Neuron (in vitro differentiated cells): Measurements from ENCODE around the gene ZNF738.

Source experiments
- H2AFZ ChIP-seq: one replicate; pipeline ENCODE4 v1.6.1; 2013; ENCODE audit warnings: low read depth, mild to moderate bottlenecking, inconsistent platforms, low read length, moderate library complexity
- H3K27me3 ChIP-seq: one replicate; pipeline ENCODE4 v1.6.1; 2013; ENCODE audit warnings: low read length; ENCODE audit not compliant: insufficient read depth
- H3K36me3 ChIP-seq: one replicate; pipeline ENCODE4 v1.6.1; 2013; ENCODE audit warnings: low read length; ENCODE audit not compliant: insufficient read depth
- H3K4me1 ChIP-seq: one replicate; pipeline ENCODE4 v1.6.1; 2013; ENCODE audit warnings: low read length; ENCODE audit not compliant: insufficient read depth
- H3K4me3 ChIP-seq: 2 replicates; pipeline ENCODE4 v1.5.1; 2013; ENCODE audit warnings: mild to moderate bottlenecking, low read length, moderate library complexity
- H3K9me3 ChIP-seq: one replicate; pipeline ENCODE4 v1.6.1; 2013; ENCODE audit warnings: low read length

ZNF738 gene

DNA sequence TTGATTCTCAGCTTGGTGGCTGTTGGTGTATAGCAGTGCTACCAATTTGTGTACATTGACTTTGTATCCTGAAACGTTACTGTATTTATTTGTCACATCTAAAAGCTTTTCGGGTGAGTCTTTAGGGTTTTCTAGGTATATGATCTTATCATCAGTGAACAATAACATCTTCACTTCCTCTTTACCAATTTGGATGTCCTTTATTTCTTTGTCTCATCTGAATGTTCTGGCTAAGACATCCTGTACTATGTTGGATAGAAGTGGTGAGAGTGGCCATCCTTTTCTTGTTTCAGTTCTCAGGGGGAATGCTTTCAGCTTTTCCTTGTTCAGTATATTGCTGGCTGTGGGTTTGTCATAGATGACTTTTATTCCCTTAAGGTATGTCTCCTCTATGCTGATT lies 6.0 kb upstream of the ZNF738 start:
- no peaks in the 10 kb centered on the region for H3K4me1 ChIP-seq
- H3K9me3 ChIP-seq = no peaks in the 10 kb centered on the region
- no peaks in the 10 kb centered on the region for H3K27me3 ChIP-seq
- no peak overlapping the region for H3K4me3 ChIP-seq
- H2AFZ ChIP-seq = no peak overlapping the region
- no peaks in the 10 kb centered on the region for H3K36me3 ChIP-seq

DNA sequence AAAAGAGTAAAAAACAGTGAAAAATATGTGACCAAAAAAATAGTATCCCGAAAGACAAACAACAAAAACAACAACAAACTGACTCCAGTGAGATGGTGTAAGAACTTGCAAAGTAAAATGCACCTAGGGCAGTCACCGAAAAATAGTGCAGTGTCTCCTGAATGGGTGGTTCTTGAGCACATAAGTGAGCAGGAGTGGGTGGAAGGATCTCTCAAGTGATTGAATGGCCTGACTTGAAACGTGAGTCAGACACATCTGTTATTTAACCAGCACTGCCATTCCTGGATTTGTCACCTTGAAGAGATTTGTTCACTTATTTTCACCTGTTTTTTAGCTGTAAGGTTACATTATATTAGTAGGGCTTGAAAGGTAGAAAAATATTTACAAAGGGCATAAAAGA lies 3.5 kb downstream of the ZNF738 start:
- Histone ChIP-seq H3K4me3 (no peak overlapping the region), H3K9me3 (peaks cover 47% of the 10 kb centered on the region), H2AFZ (no peak overlapping the region), H3K4me1 (no peaks in the 10 kb centered on the region), H3K27me3 (no peaks in the 10 kb centered on the region), H3K36me3 (peaks cover 68% of the 10 kb centered on the region)

DNA sequence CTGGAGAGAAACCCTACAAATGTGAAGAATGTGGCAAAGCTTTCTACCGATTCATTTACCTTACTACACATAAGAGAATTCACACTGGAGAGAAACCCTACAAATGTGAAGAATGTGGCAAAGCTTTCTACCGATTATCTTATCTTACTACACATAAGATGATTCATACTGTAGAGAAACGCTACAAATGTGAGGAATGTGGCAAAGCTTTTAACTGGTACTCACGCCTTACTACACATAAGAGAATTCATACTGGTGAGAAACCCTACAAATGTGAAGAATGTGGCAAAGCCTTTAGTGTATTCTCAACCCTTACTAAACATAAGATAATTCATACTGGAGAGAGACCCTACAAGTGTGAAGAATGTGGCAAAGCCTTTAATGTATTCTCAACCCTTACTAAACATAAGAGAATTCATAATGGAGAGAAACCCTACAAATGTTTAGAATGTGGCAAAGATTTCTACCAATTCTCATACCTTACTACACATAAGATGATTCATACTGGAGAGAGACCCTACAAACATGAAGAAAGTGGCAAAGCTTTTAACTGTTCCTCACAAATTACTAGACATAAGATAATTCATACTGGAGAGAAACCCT lies 25.3 kb downstream of the ZNF738 start:
- Histone ChIP-seq H3K9me3 (peaks cover 57% of the 10 kb centered on the region), H3K4me1 (no peaks in the 10 kb centered on the region), H3K36me3 (peaks cover 32% of the 10 kb centered on the region), H2AFZ (no peak overlapping the region), H3K4me3 (no peak overlapping the region), H3K27me3 (no peaks in the 10 kb centered on the region)

DNA sequence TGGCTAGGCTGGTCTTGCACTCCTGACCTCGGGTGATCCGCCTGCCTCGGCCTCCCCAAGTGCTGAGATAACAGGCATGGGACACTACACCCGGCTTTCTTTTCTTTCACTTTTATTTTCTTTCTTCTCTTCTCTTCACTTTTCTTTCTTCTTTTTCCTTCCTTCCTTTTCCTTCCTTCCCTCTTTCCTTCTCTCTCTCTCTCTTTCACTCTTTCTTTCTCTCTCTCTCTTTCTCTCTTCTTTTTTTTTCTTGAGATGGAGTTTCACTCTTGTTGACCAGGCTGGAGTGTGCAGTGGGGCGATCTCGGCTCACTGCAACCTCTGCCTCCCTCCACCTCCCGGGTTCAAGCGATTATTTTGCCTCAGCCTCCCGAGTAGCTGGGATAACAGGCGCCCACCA lies 37.3 kb downstream of the ZNF738 start:
- H3K4me3 ChIP-seq = no peak overlapping the region
- H3K36me3 ChIP-seq = peaks cover 20% of the 10 kb centered on the region
- H2AFZ ChIP-seq = no peak overlapping the region
- H3K4me1 ChIP-seq = peaks cover 7% of the 10 kb centered on the region
- no peaks in the 10 kb centered on the region for H3K27me3 ChIP-seq
- peaks cover 13% of the 10 kb centered on the region for H3K9me3 ChIP-seq

DNA sequence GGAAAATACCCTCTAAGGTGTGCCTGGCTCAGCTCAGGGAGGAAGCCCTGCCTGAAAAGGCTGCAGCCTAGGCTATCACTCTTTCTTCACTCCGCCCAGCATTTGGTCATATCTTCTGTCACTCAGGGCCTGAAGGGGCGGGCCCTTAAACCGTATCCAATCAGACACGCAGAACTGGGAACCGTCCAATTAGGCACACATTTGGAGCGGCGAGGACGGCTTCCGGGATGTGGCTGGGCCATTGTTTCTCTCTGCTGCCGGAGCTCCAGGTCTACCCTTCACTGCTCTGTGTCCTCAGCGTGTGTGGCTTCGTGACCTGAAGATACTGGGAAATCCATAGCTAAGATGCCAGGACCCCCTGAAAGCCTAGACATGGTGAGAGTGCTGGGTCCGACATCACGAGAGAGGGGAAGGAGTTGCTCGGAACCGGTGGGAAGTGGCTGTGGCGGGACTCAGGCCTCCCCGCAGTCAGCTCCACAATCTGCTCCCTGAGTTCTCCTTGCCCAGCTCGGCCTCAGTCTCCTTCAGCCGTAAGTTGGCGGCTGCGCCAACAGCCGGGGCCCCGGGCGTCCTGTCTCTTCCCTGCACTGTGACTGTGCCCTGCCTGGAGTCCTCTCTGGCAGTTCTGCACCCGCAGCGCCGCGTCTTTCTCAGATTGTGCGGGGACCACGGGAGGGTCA lies 38.2 kb downstream of the ZNF738 start, which contains the start of gene ZNF493:
Gene ZNF493, plus strand, starts transcription at position 241 of the 680 bp plus-strand sequence. Its CDS starts 105 bp downstream, at position 346.
- peak within 1 kb of the TSS; percentile 82 for H3K4me3 ChIP-seq
- H3K4me1 ChIP-seq = peaks cover 7% of the 10 kb centered on the region
- H3K9me3 ChIP-seq = peaks cover 13% of the 10 kb centered on the region
- peaks cover 20% of the 10 kb centered on the region for H3K36me3 ChIP-seq
- peak within 1 kb of the TSS; percentile 20 for H2AFZ ChIP-seq
- no peaks in the 10 kb centered on the region for H3K27me3 ChIP-seq

DNA sequence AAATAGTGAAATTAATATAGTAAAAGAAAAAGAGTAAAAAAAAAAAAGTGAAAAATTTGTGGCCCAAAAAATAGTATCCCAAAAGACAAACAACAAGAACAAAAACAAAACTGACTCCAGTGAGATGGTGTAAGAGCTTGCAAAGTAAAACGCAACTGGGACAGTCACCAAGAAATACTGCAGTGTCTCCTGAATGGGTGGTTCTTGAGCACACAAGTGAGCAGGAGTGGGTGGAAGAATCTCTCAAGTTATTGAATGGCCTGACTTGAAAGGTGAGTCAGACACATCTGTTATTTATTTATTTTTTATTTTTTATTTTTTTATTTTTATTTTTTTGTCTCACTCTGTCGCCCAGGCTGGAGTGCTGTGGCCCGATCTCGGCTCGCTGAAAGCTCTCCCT lies 40.1 kb downstream of the ZNF738 start:
- Histone ChIP-seq H3K36me3 (peaks cover 30% of the 10 kb centered on the region), H3K4me3 (no peak overlapping the region), H2AFZ (no peak overlapping the region), H3K4me1 (peaks cover 7% of the 10 kb centered on the region), H3K27me3 (no peaks in the 10 kb centered on the region), H3K9me3 (peaks cover 19% of the 10 kb centered on the region)

DNA sequence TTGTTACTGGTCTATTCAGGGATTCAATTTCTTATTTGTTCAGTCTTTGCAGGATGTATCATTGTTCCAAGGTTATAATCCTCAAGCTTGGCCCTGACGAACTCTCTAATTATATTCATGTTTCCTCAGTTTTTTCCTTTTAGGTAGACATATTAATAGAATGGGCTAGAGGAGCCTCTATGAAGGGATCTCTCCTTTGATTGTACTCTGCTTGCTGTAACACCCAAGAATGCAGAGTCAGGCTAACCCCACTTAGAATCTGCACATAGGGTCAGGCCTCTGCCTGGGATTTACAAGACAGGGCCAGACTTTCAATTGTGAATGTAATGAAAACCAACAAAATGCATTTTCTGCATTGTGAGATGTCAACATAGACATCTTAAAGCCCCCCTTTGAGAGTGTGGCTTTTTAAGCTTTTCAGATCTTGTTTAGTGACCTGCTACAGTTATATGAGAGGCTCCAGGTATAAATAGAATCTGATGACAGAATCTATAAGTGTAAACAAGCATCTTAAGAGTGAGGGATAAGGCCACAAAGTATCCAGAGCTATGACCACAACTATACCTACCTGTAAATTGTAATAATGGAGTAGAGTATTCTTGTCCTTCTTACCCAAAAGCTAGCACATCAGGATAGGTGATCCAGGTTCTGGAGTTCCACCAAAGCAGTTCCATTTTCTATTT lies 43.6 kb downstream of the ZNF738 start:
- peaks cover 7% of the 10 kb centered on the region for H3K4me1 ChIP-seq
- peaks cover 28% of the 10 kb centered on the region for H3K9me3 ChIP-seq
- no peak overlapping the region for H2AFZ ChIP-seq
- H3K4me3 ChIP-seq = no peak overlapping the region
- H3K36me3 ChIP-seq = peaks cover 50% of the 10 kb centered on the region
- H3K27me3 ChIP-seq = no peaks in the 10 kb centered on the region

DNA sequence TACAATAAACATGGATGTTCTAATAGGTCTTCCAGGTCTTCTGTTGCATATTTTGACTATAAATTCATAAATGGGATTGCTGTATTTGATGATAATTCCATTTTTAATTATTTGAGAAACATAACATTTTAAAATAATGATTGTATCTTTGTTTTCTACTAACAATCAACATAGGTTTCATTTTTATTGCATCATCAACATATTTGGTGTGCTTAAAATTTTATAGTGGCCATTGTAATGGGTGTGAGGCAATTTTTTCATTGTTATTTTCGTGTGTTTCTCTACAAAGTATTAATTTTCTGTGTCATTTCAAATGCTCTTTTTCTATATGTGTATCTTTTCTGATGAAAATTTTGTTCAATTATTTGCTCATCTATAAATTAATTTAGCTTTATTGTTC lies 51.4 kb downstream of the ZNF738 start:
- Histone ChIP-seq H3K9me3 (peaks cover 34% of the 10 kb centered on the region), H3K36me3 (peaks cover 52% of the 10 kb centered on the region), H3K4me1 (no peaks in the 10 kb centered on the region)

DNA sequence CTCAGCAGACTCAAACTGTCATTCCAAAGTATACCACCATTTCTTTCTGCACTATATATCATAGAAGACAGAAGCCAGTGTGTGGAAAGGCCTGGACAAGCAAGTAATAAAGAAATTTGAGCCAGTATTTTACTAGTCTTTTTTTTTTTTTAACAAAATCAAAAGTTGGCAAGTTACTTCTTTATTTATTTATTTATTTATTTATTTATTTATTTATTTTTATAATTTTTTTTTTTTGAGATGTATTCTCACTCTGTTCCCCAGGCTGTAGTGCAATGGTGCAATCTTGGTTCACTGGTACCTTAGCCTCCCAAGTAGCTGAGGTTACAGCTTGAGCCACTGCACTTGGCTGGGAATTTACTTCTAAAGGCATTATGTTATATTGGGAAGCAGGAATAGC lies 63.4 kb downstream of the ZNF738 start:
- Histone ChIP-seq H3K4me3 (no peak overlapping the region), H2AFZ (no peak overlapping the region), H3K27me3 (no peaks in the 10 kb centered on the region), H3K4me1 (no peaks in the 10 kb centered on the region), H3K36me3 (peaks cover 2% of the 10 kb centered on the region), H3K9me3 (peaks cover 35% of the 10 kb centered on the region)

More for the DNA sequence above, 51.4 kb downstream of the ZNF738 start:
- H3K27me3 ChIP-seq = no peaks in the 10 kb centered on the region
- no peak overlapping the region for H3K4me3 ChIP-seq
- no peak overlapping the region for H2AFZ ChIP-seq

DNA sequence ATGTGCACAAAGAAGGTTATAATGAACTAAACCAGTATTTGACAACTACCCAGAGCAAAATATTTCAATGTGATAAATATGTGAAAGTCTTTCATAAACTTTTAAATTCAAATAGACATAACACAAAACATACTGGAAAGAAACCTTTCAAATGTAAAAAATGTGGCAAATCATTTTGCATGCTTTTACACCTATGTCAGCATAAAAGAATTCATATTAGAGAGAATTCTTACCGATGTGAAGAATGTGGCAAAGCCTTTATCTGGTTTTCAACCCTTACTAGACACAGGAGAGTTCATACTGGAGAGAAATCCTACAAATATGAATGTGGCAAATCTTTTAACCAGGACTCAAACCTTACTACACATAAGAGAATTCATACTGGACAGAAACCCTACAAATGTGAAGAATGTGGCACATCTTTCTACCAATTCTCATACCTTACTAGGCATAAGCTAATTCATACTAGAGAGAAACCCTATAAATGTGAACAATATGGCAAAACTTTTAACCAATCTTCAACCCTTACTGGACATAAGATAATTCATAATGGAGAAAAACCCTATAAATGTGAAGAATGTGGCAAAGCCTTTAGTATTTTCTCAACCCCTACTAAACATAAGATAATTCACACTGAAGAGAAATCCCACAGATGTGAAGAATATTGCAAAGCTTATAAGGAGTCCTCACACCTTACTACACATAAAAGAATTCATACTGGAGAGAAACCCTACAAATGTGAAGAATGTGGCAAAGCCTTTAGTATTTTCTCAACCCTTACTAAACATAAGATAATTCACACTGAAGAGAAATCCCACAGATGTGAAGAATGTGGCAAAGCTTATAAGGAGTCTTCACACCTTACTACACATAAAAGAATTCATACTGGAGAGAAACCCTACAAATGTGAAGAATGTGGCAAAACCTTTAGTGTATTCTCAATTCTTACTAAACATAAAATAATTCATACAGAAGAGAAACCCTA lies 64.5 kb downstream of the ZNF738 start:
- Histone ChIP-seq H3K4me3 (no peak overlapping the region), H3K9me3 (peaks cover 31% of the 10 kb centered on the region), H3K36me3 (no peaks in the 10 kb centered on the region)

More for the DNA sequence above, 64.5 kb downstream of the ZNF738 start:
- Histone ChIP-seq H3K27me3 (no peaks in the 10 kb centered on the region), H2AFZ (no peak overlapping the region), H3K4me1 (no peaks in the 10 kb centered on the region)
